OCI-LY1 (cell line): Measurements from ENCODE around the gene PDXDC1.
"Not testable (repeated sequence)": the region's sequence is repeated elsewhere in the genome, so short reads cannot be mapped to it uniquely, and the experiment has no call there.

Experiments
- CTCF ChIP-seq: fragments of 200-600 bp; sonication (generic), shearing (Covaris generic); IDR thresholded peaks from 2 replicates; pipeline ENCODE4 v1.5.1; 2017; ENCODE audit warnings: mild to moderate bottlenecking, antibody characterized with exemption, low read length, moderate library complexity, mixed read lengths
- EZH2 ChIP-seq: fragments of 200-600 bp; sonication (generic), shearing (Covaris generic); IDR thresholded peaks from 2 replicates; pipeline ENCODE4 v1.8.0; 2017; ENCODE audit warnings: borderline replicate concordance, mixed run types, mild to moderate bottlenecking, antibody characterized with exemption, low read length, moderate library complexity, mixed read lengths

- not testable (repeated sequence) for TF ChIP-seq CTCF, EZH2
Measured at GRCh38 chr16:15145418-15146263, 170.8 kb downstream of the PDXDC1 start.
